Sigmoid colon (tissue), 7 donors: ENCODE data around the gene NUDC. TPM values are rescaled to one million over a fixed set of nuclear protein-coding genes. Genes with fewer than 3 reads are reported as not detected.

Source experiments
- DNase-seq: peaks from one replicate; pipeline ENCODE4 v3.0.0-alpha.2; 2019
- H3K27ac ChIP-seq, 4 donors: fragments of 200-600 bp; sonication (generic); one replicate each; pipeline ENCODE4 v1.5.1; 2016 to 2019; ENCODE audit warnings: mild to moderate bottlenecking in 1 of 4
- H3K27me3 ChIP-seq, 3 donors: fragments of 200-600 bp; sonication (generic); one replicate each; pipeline ENCODE4 v1.5.1; 2019; ENCODE audit warnings: mild to moderate bottlenecking in 1 of 3
- H3K36me3 ChIP-seq, 4 donors: fragments of 200-600 bp; sonication (generic); one replicate each; pipeline ENCODE4 v1.5.1; 2016 to 2019
- H3K4me1 ChIP-seq, 4 donors: fragments of 200-600 bp; sonication (generic); one replicate each; pipeline ENCODE4 v1.5.1; 2017 to 2019
- H3K4me3 ChIP-seq, 4 donors: fragments of 200-600 bp; sonication (generic); one replicate each; pipeline ENCODE4 v1.5.1; 2017 to 2019; ENCODE audit warnings: mild to moderate bottlenecking in 2 of 4, moderate library complexity in 1 of 4
- H3K9me3 ChIP-seq, 4 donors: fragments of 200-600 bp in 3 of 4; sonication (generic) in 3 of 4; one replicate each; pipeline versions ENCODE4 v1.5.1 to v1.6.1; 2013 to 2019
- EP300 ChIP-seq, 4 donors: sonication (generic); formaldehyde crosslinking; IDR thresholded peaks; one replicate each; pipeline ENCODE4 v1.6.1; 2017; ENCODE audit warnings: antibody characterized with exemption in 4 of 4
- POLR2A ChIP-seq, 2 donors: fragments of 450-650 bp; IDR thresholded peaks; one replicate each; pipeline ENCODE4 v1.6.1; 2016; ENCODE audit warnings: antibody characterized with exemption in 2 of 2, mild to moderate bottlenecking in 2 of 2, moderate library complexity in 2 of 2
- POLR2AphosphoS5 ChIP-seq, 4 donors: sonication (generic); formaldehyde crosslinking; IDR thresholded peaks; one replicate each; pipeline ENCODE4 v1.6.1; 2017; ENCODE audit warnings: antibody characterized with exemption in 4 of 4
- WGBS, 2 donors: extraction: QIAGEN DNeasy Blood & Tissue Kit; methylation state at CpG; one replicate each; pipeline ENCODE4 v1.1.7; 2013; 5-methylcytosine and 5-hydroxymethylcytosine counted together
- intact Hi-C: fragments of 100-400 bp; cut with DNase I; formaldehyde crosslinking; loops from one replicate; pipeline ENCODE4 v1.15.1; 2023
- polyA plus RNA-seq, 3 donors: library from polyadenylated mRNA; stranded (reverse); fragments of 200-250 nt; gene quantifications; one replicate each; pipeline ENCODE4 v1.2.3, GENCODE V29; 2013
- total RNA-seq, 4 donors: library from RNA; depleted of rRNA; stranded (reverse); fragments of >200 nt; gene quantifications; one replicate each; pipeline ENCODE4 v1.1.0, GENCODE V29; 2016
- TF ChIP-seq, protein P1 (sequence below), 4 experiments: fragments of 450-650 bp in 3 of 4; fragments of 200-600 bp in 1 of 4; IDR thresholded peaks; one replicate each; pipeline ENCODE4 v1.5.1; 2016 to 2019; ENCODE audit warnings: antibody characterized with exemption in 4 of 4, mild to moderate bottlenecking in 3 of 4, moderate library complexity in 2 of 4
- donor health status: healthy with polysubstance abuse.
- donor health status: Bipolar disorder and iron deficiency.
- donor health status: healthy.

The NUDC gene
- total and polyA plus RNA-seq, 7 donors, result 28.4 to 82.1 (median 57.1) TPM

DNA sequence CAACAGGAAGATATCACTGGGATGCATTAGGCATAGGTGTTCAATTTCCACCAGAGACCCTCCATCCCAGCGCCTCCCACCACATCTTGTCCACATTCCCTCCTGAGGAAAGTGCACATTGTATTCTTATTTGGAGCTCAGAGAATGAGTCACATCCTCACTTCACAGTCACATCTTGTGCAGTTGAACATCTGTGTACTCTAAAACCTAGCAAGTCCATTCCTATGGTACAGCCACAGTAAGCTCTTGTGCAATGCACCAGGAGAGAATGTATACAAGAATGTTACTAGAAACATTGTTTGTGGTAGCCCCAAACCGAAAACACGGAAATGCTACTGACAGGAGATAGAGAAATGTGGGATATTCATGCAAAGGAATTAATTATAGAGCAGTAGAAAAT is 40.3 kb downstream of the NUDC start:
- TF ChIP-seq POLR2A (IDR thresholded peaks at IDR 0.05) (no peak), EP300 (IDR thresholded peaks at IDR 0.05) (no peak), POLR2AphosphoS5 (IDR thresholded peaks at IDR 0.05) (no peak)
- TF ChIP-seq, protein P1, sequence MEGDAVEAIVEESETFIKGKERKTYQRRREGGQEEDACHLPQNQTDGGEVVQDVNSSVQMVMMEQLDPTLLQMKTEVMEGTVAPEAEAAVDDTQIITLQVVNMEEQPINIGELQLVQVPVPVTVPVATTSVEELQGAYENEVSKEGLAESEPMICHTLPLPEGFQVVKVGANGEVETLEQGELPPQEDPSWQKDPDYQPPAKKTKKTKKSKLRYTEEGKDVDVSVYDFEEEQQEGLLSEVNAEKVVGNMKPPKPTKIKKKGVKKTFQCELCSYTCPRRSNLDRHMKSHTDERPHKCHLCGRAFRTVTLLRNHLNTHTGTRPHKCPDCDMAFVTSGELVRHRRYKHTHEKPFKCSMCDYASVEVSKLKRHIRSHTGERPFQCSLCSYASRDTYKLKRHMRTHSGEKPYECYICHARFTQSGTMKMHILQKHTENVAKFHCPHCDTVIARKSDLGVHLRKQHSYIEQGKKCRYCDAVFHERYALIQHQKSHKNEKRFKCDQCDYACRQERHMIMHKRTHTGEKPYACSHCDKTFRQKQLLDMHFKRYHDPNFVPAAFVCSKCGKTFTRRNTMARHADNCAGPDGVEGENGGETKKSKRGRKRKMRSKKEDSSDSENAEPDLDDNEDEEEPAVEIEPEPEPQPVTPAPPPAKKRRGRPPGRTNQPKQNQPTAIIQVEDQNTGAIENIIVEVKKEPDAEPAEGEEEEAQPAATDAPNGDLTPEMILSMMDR (IDR thresholded peaks at IDR 0.05), result no peak
- Histone ChIP-seq H3K27ac (no peak overlapping the region), H3K4me3 (no peak overlapping the region), H3K9me3 (no peaks in the 10 kb centered on the region), H3K36me3 (no peaks in the 10 kb centered on the region), H3K4me1 (peaks cover 0 to 13% (median 11%) of the 10 kb centered on the region in 4 donors), H3K27me3 (peaks cover 15 to 61% (median 37%) of the 10 kb centered on the region in 3 donors)
- intact Hi-C loops, result no loop called here
- DNase-seq, result no peak
- 72 to 81% methylated on average over 3 of the region's 3 CpGs for WGBS, 2 donors

DNA sequence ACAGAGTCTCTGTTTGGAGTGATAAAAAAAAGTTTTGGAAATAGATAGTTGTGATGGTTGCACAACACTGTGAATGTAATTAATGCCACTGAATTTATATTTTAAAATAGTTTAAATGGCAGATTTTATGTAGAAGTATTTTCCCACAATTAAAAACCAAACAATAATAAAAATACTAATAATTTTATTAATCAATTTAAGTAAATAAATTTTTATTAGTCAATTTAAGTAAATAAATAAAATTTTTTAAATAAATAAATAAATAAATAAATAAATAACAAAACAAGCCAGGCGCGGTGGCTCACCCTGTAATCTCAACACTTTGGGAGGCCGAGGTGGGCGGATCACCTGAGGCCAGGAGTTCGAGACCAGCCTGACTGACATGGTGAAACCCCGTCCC is 43.7 kb downstream of the NUDC start:
- 85 to 91% methylated on average over 6 of the region's 6 CpGs for WGBS, 2 donors
- H3K27ac ChIP-seq, result no peak overlapping the region
- peaks cover 0 to 2% (median 2%) of the 10 kb centered on the region in 4 donors for H3K4me1 ChIP-seq
- H3K4me3 ChIP-seq, result no peak overlapping the region
- DNase-seq, result no peak
- no peak for TF ChIP-seq EP300 (IDR thresholded peaks at IDR 0.05)
- H3K27me3 ChIP-seq, result peaks cover 4 to 46% (median 5%) of the 10 kb centered on the region in 3 donors
- intact Hi-C loops, result no loop called here
- no peaks in the 10 kb centered on the region for H3K36me3 ChIP-seq
- no peaks in the 10 kb centered on the region for H3K9me3 ChIP-seq

DNA sequence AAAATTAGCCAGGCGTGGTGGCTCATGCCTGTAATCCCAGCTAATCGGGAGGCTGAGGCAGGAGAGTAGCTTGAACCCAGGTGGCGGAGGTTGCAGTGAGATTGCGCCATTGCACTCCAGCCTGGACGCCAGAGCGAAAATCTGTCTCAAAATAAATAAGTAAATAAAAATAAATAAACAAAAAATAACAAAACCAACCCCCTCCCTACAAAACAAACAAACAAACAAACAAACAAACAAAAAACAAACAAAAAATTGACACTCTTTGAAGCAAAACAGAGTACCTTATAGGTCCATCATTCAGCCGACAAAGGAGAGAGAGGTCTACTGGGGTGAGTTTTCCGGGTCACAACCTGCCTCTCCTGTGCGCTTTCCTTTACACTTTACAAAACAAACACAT is 44.1 kb downstream of the NUDC start:
- Histone ChIP-seq H3K4me1 (no peaks in the 10 kb centered on the region), H3K9me3 (no peaks in the 10 kb centered on the region), H3K27ac (no peak overlapping the region), H3K27me3 (peaks cover 0 to 42% (median 1%) of the 10 kb centered on the region in 3 donors), H3K36me3 (no peaks in the 10 kb centered on the region), H3K4me3 (no peak overlapping the region)
- DNase-seq, result no peak
- intact Hi-C loops, result no loop called here
- WGBS, 2 donors, result 90 to 91% methylated on average over 9 of the region's 9 CpGs
- TF ChIP-seq POLR2AphosphoS5 (IDR thresholded peaks at IDR 0.05), result no peak
- TF ChIP-seq, protein P1 (IDR thresholded peaks at IDR 0.05), result no peak
- TF ChIP-seq POLR2A (IDR thresholded peaks at IDR 0.05), result no peak
- no peak for TF ChIP-seq EP300 (IDR thresholded peaks at IDR 0.05)

DNA sequence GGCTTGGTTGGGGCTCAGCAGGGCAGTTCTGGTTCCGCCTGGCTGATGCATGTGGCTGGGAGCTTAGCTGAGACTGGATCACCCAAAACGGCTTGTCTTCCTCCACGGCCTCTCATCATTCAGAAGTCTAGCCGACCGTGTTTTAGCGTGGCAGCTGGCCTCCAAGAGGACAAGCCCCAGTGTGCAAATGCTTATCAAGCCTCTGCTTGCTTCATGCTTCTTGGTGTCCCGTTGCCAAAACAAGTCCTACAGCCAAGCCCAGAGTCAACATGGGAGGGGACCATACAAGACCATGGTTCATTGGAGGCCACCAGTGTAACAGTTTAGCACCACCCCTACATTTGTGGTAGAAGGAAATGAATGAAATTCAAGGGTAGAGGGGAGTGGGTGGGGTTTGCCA is 49.3 kb downstream of the NUDC start:
- WGBS, 2 donors, result 24 to 66% methylated on average over 7 of the region's 7 CpGs
- Histone ChIP-seq H3K4me3 (no peak overlapping the region), H3K9me3 (no peaks in the 10 kb centered on the region), H3K27ac (no peak overlapping the region), H3K27me3 (peaks cover 0 to 23% (median 0%) of the 10 kb centered on the region in 3 donors), H3K4me1 (no peaks in the 10 kb centered on the region), H3K36me3 (no peaks in the 10 kb centered on the region)
- DNase-seq, result no peak
- TF ChIP-seq, protein P1 (IDR thresholded peaks at IDR 0.05), result no peak
- TF ChIP-seq POLR2AphosphoS5 (IDR thresholded peaks at IDR 0.05) (no peak), EP300 (IDR thresholded peaks at IDR 0.05) (no peak), POLR2A (IDR thresholded peaks at IDR 0.05) (no peak)
- intact Hi-C loops, result no loop called here

DNA sequence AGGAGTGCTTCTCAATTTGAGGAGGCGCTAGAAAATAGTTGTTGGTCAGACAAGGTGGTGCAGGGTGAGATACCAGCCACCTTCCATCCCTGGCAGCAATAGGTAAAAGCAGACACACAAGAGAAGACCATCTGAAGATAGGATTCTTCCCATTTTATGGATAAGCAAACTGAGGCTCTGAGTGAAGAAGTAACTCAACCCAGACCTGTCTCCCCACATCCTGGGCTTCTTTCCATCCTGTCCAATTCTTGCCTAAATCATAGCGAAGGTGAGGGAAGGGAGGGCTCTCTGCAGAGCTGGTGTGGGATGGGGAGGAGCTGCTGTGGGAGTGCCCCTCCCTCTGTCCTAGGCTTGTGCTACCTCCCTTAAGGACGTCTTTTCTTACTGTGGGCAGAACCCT is 50.0 kb downstream of the NUDC start:
- 80 to 87% methylated on average over 3 of the region's 3 CpGs for WGBS, 2 donors
- no peaks in the 10 kb centered on the region for H3K36me3 ChIP-seq
- no peak overlapping the region for H3K4me3 ChIP-seq
- no peak overlapping the region for H3K27ac ChIP-seq
- peaks cover 0 to 19% (median 0%) of the 10 kb centered on the region in 3 donors for H3K27me3 ChIP-seq
- no peak for DNase-seq
- no peaks in the 10 kb centered on the region for H3K9me3 ChIP-seq
- TF ChIP-seq, protein P1 (IDR thresholded peaks at IDR 0.05), result no peak
- TF ChIP-seq EP300 (IDR thresholded peaks at IDR 0.05) (no peak), POLR2AphosphoS5 (IDR thresholded peaks at IDR 0.05) (no peak)
- no peaks in the 10 kb centered on the region for H3K4me1 ChIP-seq
- intact Hi-C loops, result no loop called here
